K562 (cell line): ENCODE results near the gene RBPMS2. TPM values are rescaled to one million over a fixed set of nuclear protein-coding genes. Genes with fewer than 3 reads are reported as not detected.

ENCODE experiments used
- ATAC-seq: fragments of 200-7000 bp; cut with Tn5 transposase; 3 replicates; pipeline ENCODE4 v1.9.1; 2020; ENCODE audit warnings: moderate library complexity
- BruUV-seq: library from RNA; stranded (reverse); fragments of 400-500 nt; replicated peaks from 2 replicates; lab custom pipeline; 2021; lab: Mats Ljungman, UMichigan
- CTCF ChIA-PET: fragments of 300-600 bp; formaldehyde crosslinking; extraction: SDS; loops from one replicate; lab custom pipeline; 2021; ENCODE audit warnings: low intra/inter-chr PET ratio; lab: Yijun Ruan, JAX
- POLR2A ChIA-PET: fragments of 300-600, 350-650 bp; sonication (Branson Sonifier 250); formaldehyde crosslinking; extraction: SDS; loops from one replicate; lab custom pipeline; 2021; ENCODE audit warnings: antibody characterized with exemption, inconsistent platforms; lab: Yijun Ruan, JAX
- DNase-seq, 4 experiments: peaks; one replicate each; pipeline versions ENCODE4 v3.0.0 to v3.0.0-alpha.2; 2011 to 2018; ENCODE audit warnings: low spot score in 3 of 4, mixed read lengths in 3 of 4; ENCODE audit errors: extremely low read depth in 1 of 4
- FAIRE-seq: peaks from 2 replicates; lab custom pipeline; 2011; peaks lifted over from hg19 to GRCh38; lab: Jason Lieb, UNC
- H2AFZ ChIP-seq: 2 replicates; pipeline ENCODE4 v1.6.0; 2011; ENCODE audit warnings: low read depth, low read length, control low read depth, inconsistent platforms
- H3K27ac ChIP-seq: fragments of 200-600 bp; 3 replicates; pipeline ENCODE4 v1.8.0; 2011; ENCODE audit warnings: low read depth, mild to moderate bottlenecking, control low read depth, inconsistent platforms, low read length, moderate library complexity, mixed read lengths; ENCODE audit errors: extremely low read depth
- H3K27me3 ChIP-seq, 2 experiments: fragments of 300-600 bp in 1 of 2; 2 replicates in 1 of 2; 3 replicates in 1 of 2; pipeline versions ENCODE4 v1.6.0 to v1.8.0; 2011; ENCODE audit warnings: inconsistent platforms in 2 of 2, low read length in 2 of 2, mild to moderate bottlenecking in 1 of 2, mixed read lengths in 1 of 2, moderate library complexity in 1 of 2; ENCODE audit not compliant: control insufficient read depth in 2 of 2, insufficient read depth in 2 of 2
- H3K36me3 ChIP-seq: fragments of 300-600 bp; 3 replicates; pipeline ENCODE4 v1.8.0; 2011; ENCODE audit warnings: mild to moderate bottlenecking, low read length, inconsistent platforms; ENCODE audit not compliant: control insufficient read depth, insufficient read depth
- H3K4me1 ChIP-seq, 2 experiments: fragments of 200-600 bp in 1 of 2; replicated peaks in 1 of 2; 2 replicates in 1 of 2; 3 replicates in 1 of 2; pipeline versions ENCODE4 v1.5.1 to v1.8.0; 2011; ENCODE audit warnings: inconsistent platforms in 2 of 2, low read length in 2 of 2, mild to moderate bottlenecking in 1 of 2, mixed read lengths in 1 of 2, moderate library complexity in 1 of 2; ENCODE audit not compliant: control insufficient read depth in 2 of 2, insufficient read depth in 2 of 2
- H3K4me2 ChIP-seq: 2 replicates; pipeline ENCODE4 v1.6.1; 2011; ENCODE audit warnings: low read length, control low read depth, inconsistent platforms, mixed read lengths; ENCODE audit not compliant: insufficient read depth
- H3K4me3 ChIP-seq: fragments of 200-600 bp; sonication (generic), shearing (Covaris generic); 2 replicates; pipeline ENCODE4 v1.5.1; 2016; ENCODE audit warnings: control low read depth, inconsistent platforms
- H3K79me2 ChIP-seq: fragments of 200-600 bp; 3 replicates; pipeline ENCODE4 v1.8.0; 2011; ENCODE audit warnings: low read length, inconsistent platforms; ENCODE audit not compliant: control insufficient read depth, insufficient read depth
- H3K9ac ChIP-seq, 2 experiments: 2 replicates each; pipeline versions ENCODE4 v1.6.0 to v1.6.1; 2011; ENCODE audit warnings: low read depth in 2 of 2, low read length in 2 of 2, control low read depth in 1 of 2, inconsistent platforms in 1 of 2, mild to moderate bottlenecking in 1 of 2, mixed read lengths in 1 of 2; ENCODE audit not compliant: insufficient read depth in 1 of 2
- H3K9me1 ChIP-seq: one replicate; pipeline ENCODE4 v1.6.0; 2011; ENCODE audit warnings: inconsistent platforms, mild to moderate bottlenecking, low read length, moderate library complexity; ENCODE audit not compliant: control insufficient read depth, insufficient read depth
- H3K9me3 ChIP-seq: replicated peaks from 2 replicates; pipeline ENCODE4 v1.5.1; 2011; ENCODE audit warnings: low read depth, low read length, inconsistent platforms; ENCODE audit not compliant: control insufficient read depth, insufficient read depth
- H4K20me1 ChIP-seq: replicated peaks from 2 replicates; pipeline ENCODE4 v1.6.1; 2011; ENCODE audit warnings: low read length, inconsistent platforms, mixed read lengths; ENCODE audit not compliant: control insufficient read depth, insufficient read depth
- ARID4B ChIP-seq: sonication (generic); formaldehyde crosslinking; IDR thresholded peaks from 2 replicates; pipeline ENCODE4 v1.8.0; 2022; ENCODE audit warnings: mild to moderate bottlenecking, missing genetic modification reagents
- CTBP1 ChIP-seq: fragments of 450-650 bp; IDR thresholded peaks from 2 replicates; pipeline ENCODE4 v1.6.1; 2016; ENCODE audit warnings: borderline replicate concordance
- EP300 ChIP-seq: IDR thresholded peaks from 2 replicates; pipeline ENCODE4 v1.6.1; 2012; ENCODE audit warnings: low read length, improper control_type of control experiment
- ETS2 ChIP-seq: IDR thresholded peaks from 2 replicates; pipeline ENCODE4 v1.6.1; 2016; ENCODE audit warnings: borderline replicate concordance, missing genetic modification characterization, mild to moderate bottlenecking, moderate library complexity, missing compliant biosample characterization; ENCODE audit not compliant: poor library complexity, severe bottlenecking
- KDM5B ChIP-seq: fragments of 200-600 bp; sonication (generic); IDR thresholded peaks from 2 replicates; pipeline ENCODE4 v1.6.1; 2012; ENCODE audit warnings: low read depth, mild to moderate bottlenecking, moderate library complexity, low read length, control low read depth, inconsistent platforms; ENCODE audit not compliant: insufficient replicate concordance
- POLR2B ChIP-seq: fragments of 450-650 bp; IDR thresholded peaks from 2 replicates; pipeline ENCODE4 v1.6.1; 2018; ENCODE audit warnings: low read depth; ENCODE audit not compliant: partially characterized antibody
- RBBP5 ChIP-seq: fragments of 200-600 bp; sonication (generic); IDR thresholded peaks from 2 replicates; pipeline ENCODE4 v1.6.1; 2012; ENCODE audit warnings: borderline replicate concordance, mild to moderate bottlenecking, low read length, control low read depth, inconsistent platforms; ENCODE audit not compliant: insufficient read depth, poor library complexity, severe bottlenecking
- RBFOX2 ChIP-seq: fragments of 200-400 bp; formaldehyde crosslinking; IDR thresholded peaks from 2 replicates; pipeline ENCODE4 v1.6.1; 2017; ENCODE audit warnings: low read depth, mild to moderate bottlenecking, low read length, moderate library complexity
- SAP30 ChIP-seq: fragments of 200-600 bp; sonication (generic); IDR thresholded peaks from 2 replicates; pipeline ENCODE4 v1.6.1; 2012; ENCODE audit warnings: borderline replicate concordance, low read depth, mild to moderate bottlenecking, moderate library complexity, low read length, control low read depth, inconsistent platforms; ENCODE audit not compliant: insufficient read depth, poor library complexity, severe bottlenecking
- SPI1 ChIP-seq: IDR thresholded peaks from 2 replicates; pipeline ENCODE4 v1.6.1; 2011; ENCODE audit warnings: low read depth, low read length, control low read depth, borderline replicate concordance
- ZBTB7A ChIP-seq: IDR thresholded peaks from 2 replicates; pipeline ENCODE4 v1.6.1; 2011; ENCODE audit warnings: low read depth, mild to moderate bottlenecking, low read length, moderate library complexity, borderline replicate concordance; ENCODE audit not compliant: control insufficient read depth
- WGBS: fragments of 100-300 bp; shearing (Covaris generic); methylation state at CpG from one replicate; pipeline ENCODE4 v1.1.6; 2016; ENCODE audit warnings: low coverage, mixed read lengths; ENCODE audit not compliant: insufficient coverage; ENCODE audit errors: missing lambda C conversion rate; 5-methylcytosine and 5-hydroxymethylcytosine counted together
- in situ Hi-C: fragments of 300-500 bp; cut with MboI; formaldehyde crosslinking; loops from 4 replicates; pipeline ENCODE4 v1.15.0; 2018; ENCODE audit warnings: inconsistent platforms, mixed read lengths
- intact Hi-C: fragments of 100-400 bp; cut with micrococcal nuclease; formaldehyde crosslinking; loops from 2 replicates; pipeline ENCODE4 v1.14.2; 2022
- polyA plus RNA-seq, 8 experiments: library from polyadenylated mRNA; depleted of rRNA in 4 of 8; stranded (reverse) in 5 of 8; unstranded in 3 of 8; fragments of >200 nt; fragmentation: Nextera tagmentation in 2 of 8; fragmentation: Illumina TruSeq in 1 of 8; extraction: Ambion mirVana in 2 of 8; extraction: Trizol in 1 of 8; gene quantifications; 2 replicates each; pipeline versions ENCODE4 v1.2.1 to v1.2.3, GENCODE V29; 2011 to 2014; ENCODE audit warnings: inconsistent platforms in 1 of 8, missing spikeins in 1 of 8
- total RNA-seq, 7 experiments: library from RNA; depleted of rRNA in 6 of 7; stranded (reverse); fragments of >200 nt in 6 of 7; fragmentation: Illumina TruSeq in 2 of 7; extraction: Trizol in 2 of 7; gene quantifications; 2 replicates each; pipeline versions ENCODE4 v1.2.1 to v1.2.3, GENCODE V29; 2011 to 2021; ENCODE audit warnings: low replicate concordance in 1 of 7
- TF ChIP-seq, protein P1 (sequence below), 2 experiments: fragments of 250-450 bp in 1 of 2; fragments of 450-650 bp in 1 of 2; sonication (Bioruptor Pico) in 1 of 2; IDR thresholded peaks; 2 replicates each; pipeline versions ENCODE4 v1.6.1 to v1.8.0; 2016 to 2021; ENCODE audit warnings: mild to moderate bottlenecking in 2 of 2, moderate library complexity in 2 of 2, missing compliant biosample characterization in 1 of 2, missing genetic modification characterization in 1 of 2

RBPMS2 gene
- total and polyA plus RNA-seq, 9 of the 15 experiments (the other 6 are each of a cell fraction or from before 2014, with no cell fraction given): 0.11 to 2.6 (median 0.37) TPM; not detected in 1

GRCh38 chr15:64776402-64776786 is 1.0 kb upstream of the RBPMS2 start (continued):
- no peak for TF ChIP-seq SPI1
- TF ChIP-seq EP300: no peak

GRCh38 chr15:64774629-64775493 is 528 bp downstream of the RBPMS2 start:
- no peaks in the 10 kb centered on the region for H3K9me1 ChIP-seq
- in situ Hi-C loops: no loop called here
- H3K4me3 ChIP-seq: peak overlapping the region; percentile 31
- H3K27me3 ChIP-seq: peaks cover 8 to 43% of the 10 kb centered on the region in 2 experiments; a peak in 4 of 5 replicates
- no peak overlapping the region for H2AFZ ChIP-seq
- H3K4me2 ChIP-seq: no peak overlapping the region
- WGBS: 8% methylated on average over 42 of the region's 115 CpGs
- BruUV-seq: no TSS peak
- peak; percentile 29; the same call in 1 of the 3 replicates for ATAC-seq
- H4K20me1 ChIP-seq: peaks cover 6% of the 10 kb centered on the region; the same call in 1 of the 2 replicates
- no peaks in the 10 kb centered on the region for H3K79me2 ChIP-seq
- intact Hi-C loops: no loop called here
- ChIA-PET POLR2A (interaction anchor here (0.6 kb wide), 1 partner anchor 59 kb away, joined by 3 read pairs; no protein-coding TSS in a partner anchor), CTCF (no interaction called here)
- H3K36me3 ChIP-seq: no peaks in the 10 kb centered on the region
- no peaks in the 10 kb centered on the region for H3K9me3 ChIP-seq
- FAIRE-seq: no peak
- H3K9ac ChIP-seq: peak overlapping the region in 1 of 2 experiments; percentile 68; a peak in 2 of 4 replicates
- no peak overlapping the region; the same call in 2 of the 3 replicates for H3K27ac ChIP-seq
- DNase-seq: peak in 2 of 4 experiments; percentile 49 to 53
- H3K4me1 ChIP-seq: peaks cover 8 to 29% of the 10 kb centered on the region in 2 experiments
- TF ChIP-seq ETS2 (tag) (no peak), SAP30 (peak; percentile 28), KDM5B (peak; percentile 10), RBBP5 (peak; percentile 45), POLR2B (no peak), ZBTB7A (peak; percentile 22; the same call in 1 of the 2 replicates), ARID4B (CRISPR knock-in tag) (0 out of 2 replicates have a peak, but pooled peaks have one; percentile 34), CTBP1 (peak; percentile 42; the same call in 1 of the 2 replicates), RBFOX2 (peak; percentile 16; the same call in 1 of the 2 replicates)
- TF ChIP-seq, protein P1, sequence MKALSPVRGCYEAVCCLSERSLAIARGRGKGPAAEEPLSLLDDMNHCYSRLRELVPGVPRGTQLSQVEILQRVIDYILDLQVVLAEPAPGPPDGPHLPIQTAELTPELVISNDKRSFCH (CRISPR knock-in tag; IDR thresholded peaks at IDR 0.05): no peak
- TF ChIP-seq, protein P1 (tag; IDR thresholded peaks at IDR 0.05): 0 out of 2 replicates have a peak, but pooled peaks have one; percentile 38
